ENCODE results near the gene RFPL4AL1.

GRCh38 chr19:55720801-55721200 lies 48.1 kb upstream of the RFPL4AL1 start:
- no peak for TF ChIP-seq POLR2A (IDR thresholded peaks at IDR 0.05)
- no peak for TF ChIP-seq CTCF (IDR thresholded peaks at IDR 0.05)
- TF ChIP-seq POLR2AphosphoS5 (IDR thresholded peaks at IDR 0.05) = no peak

Measured in sigmoid colon (tissue), 4 donors.